Right lobe of liver (tissue), 6 donors: Measurements from ENCODE around the gene PLS3. TPM values are rescaled to one million over a fixed set of nuclear protein-coding genes. Genes with fewer than 3 reads are reported as not detected.

Source experiments
- ATAC-seq, 4 donors: fragments of 200-7000 bp; cut with Tn5 transposase; one replicate each; pipeline ENCODE4 v1.9.1; 2020; ENCODE audit warnings: mild to moderate bottlenecking in 4 of 4, moderate library complexity in 4 of 4
- DNase-seq, 3 donors: peaks; one replicate each; pipeline ENCODE4 v3.0.0-alpha.2; 2020
- H3K27ac ChIP-seq, 3 donors: fragments of 200-600 bp; one replicate each; pipeline ENCODE4 v1.8.0; 2022
- H3K27me3 ChIP-seq, 2 donors: fragments of 200-600 bp; one replicate each; pipeline ENCODE4 v1.8.0; 2022
- H3K36me3 ChIP-seq, 4 donors: fragments of 200-600 bp; sonication (generic) in 1 of 4; one replicate each; pipeline versions ENCODE4 v1.5.1 to v1.8.0; 2017 to 2022; ENCODE audit warnings: control low read depth in 1 of 4
- H3K4me1 ChIP-seq, 4 donors: fragments of 200-600 bp; sonication (generic) in 1 of 4; one replicate each; pipeline versions ENCODE4 v1.5.1 to v1.8.0; 2017 to 2022; ENCODE audit warnings: control low read depth in 1 of 4
- H3K4me3 ChIP-seq, 3 donors: fragments of 200-600 bp; one replicate each; pipeline ENCODE4 v1.8.0; 2022
- H3K9me3 ChIP-seq, 4 donors: fragments of 200-600 bp; sonication (generic) in 1 of 4; one replicate each; pipeline versions ENCODE4 v1.5.1 to v1.8.0; 2017 to 2022; ENCODE audit warnings: control low read depth in 1 of 4
- CTCF ChIP-seq, 4 donors: fragments of 200-600 bp in 3 of 4; fragments of 450-650 bp in 1 of 4; IDR thresholded peaks; one replicate each; pipeline versions ENCODE4 v1.5.1 to v1.8.0; 2016 to 2022; ENCODE audit warnings: antibody characterized with exemption in 4 of 4, mild to moderate bottlenecking in 2 of 4
- POLR2A ChIP-seq: fragments of 450-650 bp; IDR thresholded peaks from one replicate; pipeline ENCODE4 v1.6.1; 2017; ENCODE audit warnings: antibody characterized with exemption, mild to moderate bottlenecking
- WGBS: methylation state at CpG from one replicate; pipeline ENCODE4 v1.1.6; 2018; ENCODE audit warnings: low coverage, low lambda C conversion rate; ENCODE audit not compliant: insufficient coverage; ENCODE audit errors: missing lambda C conversion rate; 5-methylcytosine and 5-hydroxymethylcytosine counted together
- intact Hi-C, 2 donors: fragments of 100-400 bp; cut with DNase I; formaldehyde crosslinking; loops; one replicate each; pipeline versions ENCODE4 v1.11.2 to v1.14.1; 2022
- total RNA-seq, 6 experiments: library from RNA; depleted of rRNA in 2 of 6; stranded (reverse); fragments of >200 nt in 2 of 6; fragmentation: NEBNext Ultra II Directional in 3 of 6; extraction: Animal tissue kit (Norgen Biotek cat#: 25700) in 3 of 6; gene quantifications; one replicate each; pipeline versions ENCODE4 v1.1.0 to v1.2.4, GENCODE V29; 2016 to 2023
- donor health status: DM: no; HTN: yes; CAD: no.
- donor health status: DM: no; HTN: no; CAD: no.
- donor health status: DM: no; HTN: no; CAD: no.
- donor health status: DM: no; HTN: yes; CAD: no.
- donor health status: DM: no; HTN: yes; CAD: no.

PLS3 gene
- total RNA-seq, 6 experiments from 2014 or later = 85.3 to 239 (median 114) TPM

- TF ChIP-seq CTCF (IDR thresholded peaks at IDR 0.05) (no peak), POLR2A (no peak)
- intact Hi-C loops = no loop called here
- peak; percentile 2 to 54 (median 34) for ATAC-seq
Observed at GRCh38 chrX:115561605-115562479, 868 bp downstream of the PLS3 start.

GRCh38 chrX:115562480-115562847 is 1.5 kb downstream of the PLS3 start:
- intact Hi-C loops = no loop called here
- peaks cover 0 to 6% (median 0%) of the 10 kb centered on the region in 4 donors for H3K4me1 ChIP-seq
- peaks cover 0 to 6% of the 10 kb centered on the region in 2 donors for H3K27me3 ChIP-seq
- H3K27ac ChIP-seq = peak overlapping the region; percentile 85 to 89 (median 85)
- peak overlapping the region; percentile 42 to 66 (median 60) for H3K4me3 ChIP-seq
- ATAC-seq = peak in 1 of 4 donors; percentile 1
- 4% methylated on average over 8 of the region's 9 CpGs for WGBS
- TF ChIP-seq POLR2A (no peak), CTCF (IDR thresholded peaks at IDR 0.05) (no peak)
- no peaks in the 10 kb centered on the region for H3K36me3 ChIP-seq
- DNase-seq = no peak
- H3K9me3 ChIP-seq = no peaks in the 10 kb centered on the region

More at GRCh38 chrX:115561605-115562479, 868 bp downstream of the PLS3 start:
- Histone ChIP-seq H3K36me3 (no peaks in the 10 kb centered on the region), H3K27ac (peak overlapping the region; percentile 85 to 89 (median 85)), H3K4me3 (peak overlapping the region; percentile 42 to 66 (median 60)), H3K27me3 (peaks cover 0 to 6% of the 10 kb centered on the region in 2 donors), H3K9me3 (no peaks in the 10 kb centered on the region), H3K4me1 (peaks cover 0 to 6% (median 0%) of the 10 kb centered on the region in 4 donors)
- DNase-seq = peak; percentile 37 to 64 (median 51)
- WGBS = 9% methylated on average over 36 of the region's 55 CpGs

GRCh38 chrX:115563633-115564162 is 2.7 kb downstream of the PLS3 start:
- Histone ChIP-seq H3K9me3 (no peaks in the 10 kb centered on the region), H3K36me3 (no peaks in the 10 kb centered on the region), H3K4me1 (peaks cover 0 to 6% (median 0%) of the 10 kb centered on the region in 4 donors), H3K27me3 (no peaks in the 10 kb centered on the region), H3K4me3 (peak overlapping the region in 1 of 3 donors; percentile 17), H3K27ac (peak overlapping the region; percentile 29 to 89 (median 85))
- WGBS = 16% methylated on average over 4 of the region's 4 CpGs
- ATAC-seq (peak; percentile 2 to 12 (median 10)), DNase-seq (no peak)
- TF ChIP-seq POLR2A (no peak), CTCF (IDR thresholded peaks at IDR 0.05) (no peak)
- intact Hi-C loops = no loop called here

GRCh38 chrX:115564243-115564642 is 3.3 kb downstream of the PLS3 start:
- peak overlapping the region; percentile 47 to 89 (median 85) for H3K27ac ChIP-seq
- H3K9me3 ChIP-seq = no peaks in the 10 kb centered on the region
- intact Hi-C loops = no loop called here
- WGBS = 9% methylated on average over 2 of the region's 2 CpGs
- H3K27me3 ChIP-seq = no peaks in the 10 kb centered on the region
- H3K4me1 ChIP-seq = peaks cover 0 to 6% (median 0%) of the 10 kb centered on the region in 4 donors
- DNase-seq (no peak), ATAC-seq (peak; percentile 33 to 59 (median 44))
- no peak for TF ChIP-seq CTCF (IDR thresholded peaks at IDR 0.05)
- H3K4me3 ChIP-seq = peak overlapping the region in 1 of 3 donors; percentile 17
- no peaks in the 10 kb centered on the region for H3K36me3 ChIP-seq
